WTC11 (cell line): Measurements from ENCODE around the gene CBFB. TPM values are rescaled to one million over a fixed set of nuclear protein-coding genes. Genes with fewer than 3 reads are reported as not detected.

ENCODE experiments used
- ATAC-seq: fragments of 200-7000 bp; cut with Tn5 transposase; 2 replicates; pipeline ENCODE4 v1.10.0; 2021; ENCODE audit warnings: mild to moderate bottlenecking, moderate library complexity
- CTCF ChIA-PET: fragments of 300-600 bp; sonication (Branson Sonifier 250); formaldehyde crosslinking; loops from one replicate; lab custom pipeline; 2021; ENCODE audit warnings: antibody characterized with exemption; lab: Charles Lee
- POLR2A ChIA-PET: fragments of 350-600 bp; sonication (Branson Sonifier 250); formaldehyde crosslinking; loops from one replicate; lab custom pipeline; 2021; ENCODE audit warnings: antibody characterized with exemption; lab: Charles Lee
- DNase-seq: peaks from one replicate; pipeline ENCODE4 v3.0.0; 2021; ENCODE audit warnings: low spot score
- H3K27ac Mint-ChIP-seq: 2 replicates; pipeline ENCODE4 v1.8.0; 2021; ENCODE audit warnings: mixed read lengths
- H3K27me3 Mint-ChIP-seq: 2 replicates; pipeline ENCODE4 v1.8.0; 2021; ENCODE audit warnings: low read depth, mild to moderate bottlenecking, moderate library complexity, mixed read lengths
- H3K36me3 Mint-ChIP-seq: 2 replicates; pipeline ENCODE4 v1.8.0; 2021; ENCODE audit warnings: mixed read lengths
- H3K4me1 Mint-ChIP-seq: 2 replicates; pipeline ENCODE4 v1.8.0; 2022; ENCODE audit warnings: mixed read lengths
- H3K4me3 Mint-ChIP-seq: 2 replicates; pipeline ENCODE4 v1.8.0; 2021; ENCODE audit warnings: mild to moderate bottlenecking, moderate library complexity, mixed read lengths
- H3K9me3 Mint-ChIP-seq: 2 replicates; pipeline ENCODE4 v1.8.0; 2021; ENCODE audit warnings: mixed read lengths
- ARID4B ChIP-seq: sonication (generic); formaldehyde crosslinking; IDR thresholded peaks from 2 replicates; pipeline ENCODE4 v1.8.0; 2023; ENCODE audit warnings: missing genetic modification reagents, mild to moderate bottlenecking, borderline replicate concordance
- ATF6 ChIP-seq: sonication (generic); formaldehyde crosslinking; IDR thresholded peaks from 2 replicates; pipeline ENCODE4 v1.8.1; 2023; ENCODE audit warnings: mild to moderate bottlenecking, missing genetic modification reagents
- CREM ChIP-seq: sonication (generic); formaldehyde crosslinking; IDR thresholded peaks from 2 replicates; pipeline ENCODE4 v1.8.1; 2022; ENCODE audit warnings: mild to moderate bottlenecking, missing genetic modification reagents, moderate library complexity
- E2F1 ChIP-seq: sonication (generic); formaldehyde crosslinking; IDR thresholded peaks from 2 replicates; pipeline ENCODE4 v1.8.0; 2022; ENCODE audit warnings: mild to moderate bottlenecking, missing genetic modification reagents
- E2F4 ChIP-seq: sonication (generic); formaldehyde crosslinking; IDR thresholded peaks from 2 replicates; pipeline ENCODE4 v1.8.1; 2022; ENCODE audit warnings: low read depth, mild to moderate bottlenecking, moderate library complexity, missing genetic modification reagents, borderline replicate concordance
- ELF4 ChIP-seq: sonication (generic); formaldehyde crosslinking; IDR thresholded peaks from 2 replicates; pipeline ENCODE4 v1.8.1; 2022; ENCODE audit warnings: low read depth, mild to moderate bottlenecking, moderate library complexity, missing genetic modification reagents
- EMX1 ChIP-seq: fragments of 250-450 bp; sonication (Bioruptor Pico); IDR thresholded peaks from 2 replicates; pipeline ENCODE4 v1.8.0; 2021; ENCODE audit warnings: mild to moderate bottlenecking
- ERG ChIP-seq: fragments of 250-450 bp; sonication (Bioruptor Pico); IDR thresholded peaks from 2 replicates; pipeline ENCODE4 v1.8.0; 2021; ENCODE audit warnings: mild to moderate bottlenecking
- ETV6 ChIP-seq: sonication (generic); formaldehyde crosslinking; IDR thresholded peaks from 2 replicates; pipeline ENCODE4 v1.8.1; 2022; ENCODE audit warnings: mild to moderate bottlenecking, missing genetic modification reagents
- FOXP4 ChIP-seq: sonication (generic); formaldehyde crosslinking; IDR thresholded peaks from 2 replicates; pipeline ENCODE4 v1.8.0; 2022; ENCODE audit warnings: mild to moderate bottlenecking, missing genetic modification reagents
- GRHL2 ChIP-seq: fragments of 250-450 bp; sonication (Bioruptor Pico); IDR thresholded peaks from 2 replicates; pipeline ENCODE4 v1.8.0; 2022; ENCODE audit warnings: mild to moderate bottlenecking, moderate library complexity; ENCODE audit not compliant: insufficient replicate concordance, severe bottlenecking
- NR3C1 ChIP-seq: sonication (generic); formaldehyde crosslinking; conservative IDR thresholded peaks from 2 replicates; pipeline ENCODE4 v1.8.1; 2023; ENCODE audit warnings: low read depth, mild to moderate bottlenecking, missing genetic modification reagents
- OVOL2 ChIP-seq: fragments of 250-450 bp; sonication (Bioruptor Pico); IDR thresholded peaks from 2 replicates; pipeline ENCODE4 v1.9.0; 2021; ENCODE audit warnings: mild to moderate bottlenecking, borderline replicate concordance
- SMAD4 ChIP-seq: sonication (generic); formaldehyde crosslinking; IDR thresholded peaks from 2 replicates; pipeline ENCODE4 v1.8.0; 2022; ENCODE audit warnings: mild to moderate bottlenecking, missing genetic modification reagents
- TCF7 ChIP-seq: sonication (generic); formaldehyde crosslinking; IDR thresholded peaks from 2 replicates; pipeline ENCODE4 v1.8.0; 2022; ENCODE audit warnings: mild to moderate bottlenecking, low read depth, missing genetic modification reagents, moderate library complexity
- TEAD4 ChIP-seq: sonication (generic); formaldehyde crosslinking; IDR thresholded peaks from 2 replicates; pipeline ENCODE4 v1.8.0; 2022; ENCODE audit warnings: mild to moderate bottlenecking, missing genetic modification reagents
- ZBTB43 ChIP-seq: sonication (generic); formaldehyde crosslinking; IDR thresholded peaks from 2 replicates; pipeline ENCODE4 v1.8.1; 2023; ENCODE audit warnings: mild to moderate bottlenecking, missing genetic modification reagents
- ZNF232 ChIP-seq: sonication (generic); formaldehyde crosslinking; IDR thresholded peaks from 2 replicates; pipeline ENCODE4 v1.8.0; 2022; ENCODE audit warnings: mild to moderate bottlenecking, missing genetic modification reagents
- ZNF263 ChIP-seq: sonication (generic); formaldehyde crosslinking; IDR thresholded peaks from 2 replicates; pipeline ENCODE4 v1.8.1; 2022; ENCODE audit warnings: low read depth, mild to moderate bottlenecking, moderate library complexity, missing genetic modification reagents
- ZNF317 ChIP-seq: sonication (generic); formaldehyde crosslinking; IDR thresholded peaks from 2 replicates; pipeline ENCODE4 v1.8.1; 2023; ENCODE audit warnings: low read depth, mild to moderate bottlenecking, moderate library complexity, missing genetic modification reagents, borderline replicate concordance
- ZNF396 ChIP-seq: fragments of 250-450 bp; sonication (Bioruptor Pico); IDR thresholded peaks from 2 replicates; pipeline ENCODE4 v1.8.0; 2021; ENCODE audit warnings: mild to moderate bottlenecking, moderate library complexity, borderline replicate concordance
- ZNF423 ChIP-seq: fragments of 250-450 bp; sonication (Bioruptor Pico); IDR thresholded peaks from 2 replicates; pipeline ENCODE4 v2.1.2; 2022; ENCODE audit warnings: mild to moderate bottlenecking, moderate library complexity
- total RNA-seq: library from RNA; stranded (reverse); gene quantifications from 3 replicates; pipeline ENCODE4 v1.2.3, GENCODE V29; 2021

Gene CBFB
- total RNA-seq, 1 experiment from 2014 or later, result 36.9 TPM

GRCh38 chr16:67150047-67150832 is 121.3 kb downstream of the CBFB start:
- Mint-ChIP-seq H3K4me1 (peaks cover 8% of the 10 kb centered on the region), H3K9me3 (no peaks in the 10 kb centered on the region), H3K4me3 (peak overlapping the region; percentile 75), H3K36me3 (peaks cover 12% of the 10 kb centered on the region), H3K27me3 (peaks cover 51% of the 10 kb centered on the region), H3K27ac (no peak overlapping the region)
- ATAC-seq (peak; percentile 67), DNase-seq (peak; percentile 86)
- POLR2A ChIA-PET, result interaction anchor here (0.9 to 1.1 kb wide), 2 partner anchors 20 to 35 kb away, joined by 3 to 4 read pairs; partner anchors contain the start of gene NOL3
- CTCF ChIA-PET, result interaction anchor here (0.5 to 15.3 kb wide), 21 partner anchors 9 to 240 kb away, joined by 3 to 386 read pairs (median 5); partner anchors contain the start of genes CES3, ELMO3, FBXL8 and FHOD1
- peak; percentile 28; the same call in 1 of the 2 replicates for TF ChIP-seq ARID4B
- TF ChIP-seq ZNF423 (CRISPR knock-in tag), result no peak
- no peak for TF ChIP-seq ATF6 (CRISPR knock-in tag)
- TF ChIP-seq ZNF232, result peak; percentile 53; the same call in 1 of the 2 replicates
- TF ChIP-seq EMX1, result peak; percentile 18; the same call in 1 of the 2 replicates
- peak; percentile 67; the same call in 1 of the 2 replicates for TF ChIP-seq FOXP4 (CRISPR knock-in tag)
- TF ChIP-seq NR3C1 (CRISPR knock-in tag), result no peak
- TF ChIP-seq ZNF396, result no peak
- TF ChIP-seq SMAD4, result no peak
- TF ChIP-seq CREM, result peak; percentile 12; the same call in 1 of the 2 replicates
- TF ChIP-seq ERG (CRISPR knock-in tag), result 0 out of 2 replicates have a peak, but pooled peaks have one; percentile 3
- no peak for TF ChIP-seq E2F4 (CRISPR knock-in tag)
- no peak for TF ChIP-seq E2F1 (CRISPR knock-in tag)
- TF ChIP-seq TCF7 (CRISPR knock-in tag), result no peak
- peak; percentile 36; the same call in 1 of the 2 replicates for TF ChIP-seq ZNF317 (CRISPR knock-in tag)
- TF ChIP-seq ZNF263 (CRISPR knock-in tag), result 0 out of 2 replicates have a peak, but pooled peaks have one; percentile 55
- TF ChIP-seq OVOL2 (CRISPR knock-in tag), result no peak
- 0 out of 2 replicates have a peak, but pooled peaks have one; percentile 64 for TF ChIP-seq ELF4 (CRISPR knock-in tag)
- TF ChIP-seq TEAD4 (CRISPR knock-in tag), result no peak
- TF ChIP-seq ETV6 (CRISPR knock-in tag), result peak; percentile 69; the same call in 1 of the 2 replicates
- peak; percentile 71; the same call in 1 of the 2 replicates for TF ChIP-seq ZBTB43 (CRISPR knock-in tag)
- TF ChIP-seq GRHL2 (CRISPR knock-in tag), result no peak
